GM12864 (cell line): ENCODE measurements around the gene P2RY6.

ENCODE experiments used
- DNase-seq: peaks from one replicate; pipeline ENCODE4 v3.0.0-alpha.2; 2011; ENCODE audit warnings: low read depth
- H3K4me3 ChIP-seq: 2 replicates; pipeline ENCODE4 v1.5.1; 2011; ENCODE audit warnings: mild to moderate bottlenecking, low read depth, low read length, control low read depth
- TF ChIP-seq, protein P1 (sequence below): IDR thresholded peaks from 2 replicates; pipeline ENCODE4 v1.5.1; 2011; ENCODE audit warnings: low read depth, mild to moderate bottlenecking, moderate library complexity, low read length, control low read depth, inconsistent platforms; ENCODE audit errors: missing control alignments

The P2RY6 gene

DNA sequence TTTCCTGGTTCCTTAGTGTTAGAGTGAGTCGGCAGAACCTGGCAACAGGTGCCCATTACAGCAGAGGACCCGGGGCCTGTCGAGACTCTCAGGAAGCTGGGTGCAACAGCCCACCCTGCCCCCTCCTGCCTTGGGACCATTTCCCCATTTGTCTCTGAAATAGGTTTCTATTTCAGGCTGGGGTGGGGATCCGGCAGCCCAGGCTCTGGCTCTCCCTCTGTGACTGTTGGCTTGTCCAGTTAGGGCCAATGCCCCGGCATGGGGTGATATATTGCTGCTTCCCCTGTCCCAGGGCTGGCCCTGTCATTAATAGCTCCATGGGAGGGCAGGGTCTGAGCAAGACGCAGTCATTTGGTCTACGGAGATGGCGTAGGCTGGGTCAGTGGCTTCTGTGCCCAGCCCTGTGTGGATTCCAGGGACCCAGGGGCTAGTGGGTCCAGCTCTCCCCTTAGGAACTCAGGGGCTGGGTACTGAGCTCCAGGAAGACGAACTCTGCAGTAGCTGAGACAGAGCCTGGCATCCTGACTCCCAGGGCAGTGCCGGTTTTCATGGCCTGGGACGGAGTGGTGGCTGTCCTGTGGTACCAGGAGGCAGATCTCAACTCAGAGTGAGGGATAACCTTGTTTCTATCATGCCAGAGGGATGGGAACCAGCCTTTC lies 2.7 kb downstream of the P2RY6 start:
- no peak overlapping the region for H3K4me3 ChIP-seq
- TF ChIP-seq, protein P1, sequence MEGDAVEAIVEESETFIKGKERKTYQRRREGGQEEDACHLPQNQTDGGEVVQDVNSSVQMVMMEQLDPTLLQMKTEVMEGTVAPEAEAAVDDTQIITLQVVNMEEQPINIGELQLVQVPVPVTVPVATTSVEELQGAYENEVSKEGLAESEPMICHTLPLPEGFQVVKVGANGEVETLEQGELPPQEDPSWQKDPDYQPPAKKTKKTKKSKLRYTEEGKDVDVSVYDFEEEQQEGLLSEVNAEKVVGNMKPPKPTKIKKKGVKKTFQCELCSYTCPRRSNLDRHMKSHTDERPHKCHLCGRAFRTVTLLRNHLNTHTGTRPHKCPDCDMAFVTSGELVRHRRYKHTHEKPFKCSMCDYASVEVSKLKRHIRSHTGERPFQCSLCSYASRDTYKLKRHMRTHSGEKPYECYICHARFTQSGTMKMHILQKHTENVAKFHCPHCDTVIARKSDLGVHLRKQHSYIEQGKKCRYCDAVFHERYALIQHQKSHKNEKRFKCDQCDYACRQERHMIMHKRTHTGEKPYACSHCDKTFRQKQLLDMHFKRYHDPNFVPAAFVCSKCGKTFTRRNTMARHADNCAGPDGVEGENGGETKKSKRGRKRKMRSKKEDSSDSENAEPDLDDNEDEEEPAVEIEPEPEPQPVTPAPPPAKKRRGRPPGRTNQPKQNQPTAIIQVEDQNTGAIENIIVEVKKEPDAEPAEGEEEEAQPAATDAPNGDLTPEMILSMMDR = no peak
- DNase-seq = no peak

DNA sequence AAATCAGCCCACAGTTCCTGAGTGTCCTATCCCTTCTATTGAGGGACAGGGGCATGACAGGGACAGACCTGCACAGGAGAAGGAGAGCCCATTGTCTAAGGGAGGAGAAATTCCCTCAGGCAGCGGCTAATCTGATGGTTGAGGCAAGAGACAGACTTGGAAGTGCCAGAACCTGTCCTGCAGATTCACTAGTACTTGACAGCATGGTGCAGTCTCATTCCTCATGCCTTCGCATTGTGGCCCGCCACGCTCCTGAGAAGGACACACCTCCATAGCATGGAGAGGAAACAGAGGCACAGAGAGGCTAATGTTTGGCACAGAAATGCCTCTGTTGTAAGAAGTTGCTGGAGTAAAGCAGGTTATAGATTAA lies 3.2 kb downstream of the P2RY6 start:
- DNase-seq = no peak
- no peak overlapping the region for H3K4me3 ChIP-seq
- TF ChIP-seq, protein P1 = no peak

DNA sequence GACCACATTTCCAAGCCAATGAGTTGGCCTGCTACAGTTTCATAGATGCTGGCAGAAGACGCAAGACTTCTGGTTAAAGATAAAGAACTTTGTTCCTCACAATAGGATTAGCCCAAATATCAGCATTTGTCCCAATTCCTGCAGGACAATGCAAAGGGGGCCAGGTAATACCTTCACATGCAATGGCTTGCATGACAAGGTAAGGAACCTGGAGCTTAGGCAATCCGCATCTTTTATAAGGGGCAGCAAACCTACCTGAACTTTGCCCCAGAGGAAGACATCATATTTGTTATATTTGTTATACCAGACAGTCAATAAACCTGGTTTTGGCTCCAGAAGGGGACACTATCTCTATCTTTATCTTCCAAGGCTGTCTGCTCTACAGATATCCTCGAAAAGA lies 5.3 kb downstream of the P2RY6 start:
- no peak for DNase-seq

DNA sequence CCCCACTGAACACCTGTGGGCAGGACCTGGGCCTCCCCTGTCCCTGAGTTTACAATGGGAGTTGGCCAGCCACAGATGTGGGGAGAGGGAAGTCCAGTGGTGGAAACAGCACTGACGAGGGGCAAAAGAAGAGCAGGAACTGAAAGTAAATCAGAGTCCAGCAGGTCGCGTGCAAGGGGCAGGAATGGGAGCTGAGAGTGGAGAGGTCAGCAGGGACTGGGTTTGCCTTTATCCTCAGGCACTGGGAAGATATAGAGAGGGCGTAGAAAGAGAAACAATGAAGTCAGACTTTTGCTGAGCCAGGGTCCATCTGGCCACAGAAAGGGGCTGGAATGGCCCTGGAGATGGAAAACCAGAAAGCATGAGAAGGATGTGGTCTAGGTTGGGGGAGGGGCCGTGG lies 8.5 kb downstream of the P2RY6 start:
- H3K4me3 ChIP-seq = no peak overlapping the region
- DNase-seq = no peak
- TF ChIP-seq, protein P1 = no peak

More for the DNA sequence above, 5.3 kb downstream of the P2RY6 start:
- TF ChIP-seq, protein P1 = no peak
- H3K4me3 ChIP-seq = no peak overlapping the region

DNA sequence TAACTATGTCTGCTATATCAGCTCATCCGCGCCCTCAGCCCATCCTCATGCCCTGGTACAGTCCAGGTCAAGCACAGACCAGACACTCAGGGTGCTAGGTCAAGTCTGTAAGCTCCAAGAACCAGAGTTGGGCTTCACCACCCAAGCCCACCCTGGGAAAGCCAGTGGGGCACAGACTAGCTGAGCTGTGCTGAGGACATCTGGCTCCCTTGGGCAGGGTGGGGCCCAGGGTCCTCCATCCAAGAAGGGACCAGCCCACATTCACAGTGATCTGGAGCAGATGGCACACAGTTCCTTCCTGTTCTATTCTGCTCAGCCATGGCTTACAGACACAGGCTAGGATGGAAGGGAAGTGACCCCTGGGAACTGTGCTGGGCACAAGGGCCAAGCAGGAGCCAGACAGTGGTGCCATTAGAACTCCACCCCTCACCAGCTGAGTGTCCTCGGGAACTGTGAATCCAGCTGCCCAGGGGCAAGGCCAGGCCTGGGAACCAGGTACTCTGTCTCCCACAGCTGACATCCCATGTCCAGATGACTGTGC lies 9.1 kb downstream of the P2RY6 start:
- no peak for DNase-seq
- no peak overlapping the region for H3K4me3 ChIP-seq
- TF ChIP-seq, protein P1 = no peak

DNA sequence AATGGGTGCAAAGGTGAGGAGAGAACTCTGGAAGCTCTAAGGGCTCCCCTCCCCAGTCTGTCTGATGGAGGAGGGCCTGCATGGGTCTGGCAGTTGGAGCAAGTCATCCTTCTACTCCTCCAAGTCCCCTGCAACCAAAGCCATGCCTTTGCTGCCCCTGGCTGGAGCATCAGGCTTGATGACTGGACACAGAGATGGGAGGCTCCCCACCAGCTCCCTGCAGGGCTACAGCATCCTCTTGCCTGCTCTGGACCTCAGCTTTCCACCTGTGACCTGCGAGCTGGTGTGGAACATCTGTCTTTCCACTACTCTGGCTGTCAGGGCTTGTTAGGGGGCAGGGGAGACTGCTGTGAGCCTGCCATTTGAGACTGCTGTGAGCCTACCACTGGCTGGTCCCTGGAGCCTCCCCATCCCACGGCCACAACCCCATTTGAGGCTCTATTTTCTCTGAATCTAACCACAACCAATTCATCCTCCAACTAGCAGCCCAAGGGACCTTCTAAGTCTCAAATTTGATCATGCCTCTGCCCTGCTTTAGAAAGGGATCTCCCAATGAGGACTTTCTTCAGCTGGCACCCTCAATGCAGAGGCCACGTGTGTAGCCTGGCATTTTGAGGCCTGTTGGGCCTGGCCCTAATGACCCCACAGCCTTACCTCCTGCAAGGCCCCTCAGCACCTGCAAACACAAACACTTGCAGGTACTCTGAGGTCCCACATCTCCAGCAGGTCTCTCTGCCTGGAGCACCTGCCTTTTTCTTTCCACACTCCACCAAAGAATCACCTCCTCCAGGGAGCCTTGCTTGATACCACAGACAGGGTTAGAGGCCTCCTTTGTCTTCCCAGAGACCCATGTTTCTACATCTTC lies 9.9 kb downstream of the P2RY6 start:
- TF ChIP-seq, protein P1 = no peak
- DNase-seq = no peak
- no peak overlapping the region for H3K4me3 ChIP-seq
